GM12878 (cell line): Measurements from ENCODE around the gene LTB. TPM values are rescaled to one million over a fixed set of nuclear protein-coding genes. Genes with fewer than 3 reads are reported as not detected.

Experiments used
- ATAC-seq: fragments of 200-7000 bp; cut with Tn5 transposase; 3 replicates; pipeline ENCODE4 v1.9.1; 2020; ENCODE audit warnings: mild to moderate bottlenecking, moderate library complexity
- BruUV-seq: library from RNA; stranded (reverse); fragments of 400-500 nt; replicated peaks from 2 replicates; lab custom pipeline; 2021; lab: Mats Ljungman, UMichigan
- CTCF ChIA-PET: fragments of 300-600 bp; sonication (Branson Sonifier 250); formaldehyde crosslinking; extraction: SDS; loops from one replicate; lab custom pipeline; 2021; ENCODE audit warnings: inconsistent platforms; lab: Yijun Ruan, JAX
- POLR2A ChIA-PET: fragments of 350-600 bp; formaldehyde crosslinking; extraction: SDS; loops from one replicate; lab custom pipeline; 2021; ENCODE audit warnings: inconsistent platforms; lab: Charles Lee
- RAD21 ChIA-PET: fragments of 300-600 bp; sonication (Branson Sonifier 250); formaldehyde crosslinking; loops from one replicate; lab custom pipeline; 2023; ENCODE audit warnings: antibody characterized with exemption; ENCODE audit not compliant: unreplicated experiment; lab: Charles Lee
- SMC1A ChIA-PET: fragments of 300-600 bp; sonication (Branson Sonifier 250); formaldehyde crosslinking; loops from one replicate; lab custom pipeline; 2023; ENCODE audit not compliant: unreplicated experiment, uncharacterized antibody; lab: Charles Lee
- DNase-seq: peaks from one replicate; pipeline ENCODE4 v3.0.0-alpha.2; 2011; ENCODE audit warnings: low read depth, low spot score
- FAIRE-seq: peaks from 3 replicates; lab custom pipeline; 2011; peaks lifted over from hg19 to GRCh38; lab: Jason Lieb, UNC
- H2AFZ ChIP-seq: 2 replicates; pipeline ENCODE4 v1.6.0; 2011; ENCODE audit warnings: low read depth, low read length, control low read depth; ENCODE audit not compliant: control insufficient read depth
- H3K27ac ChIP-seq: 2 replicates; pipeline ENCODE4 v1.5.1; 2011; ENCODE audit warnings: control low read depth; ENCODE audit not compliant: control insufficient read depth, insufficient read depth
- H3K27me3 ChIP-seq, 2 experiments: replicated peaks in 1 of 2; 2 replicates each; pipeline versions ENCODE4 v1.6.0 to v1.6.1; 2011; ENCODE audit warnings: low read length in 1 of 2; ENCODE audit not compliant: control insufficient read depth in 2 of 2, insufficient read depth in 2 of 2
- H3K36me3 ChIP-seq, 2 experiments: 2 replicates each; pipeline ENCODE4 v1.5.1; 2011; ENCODE audit warnings: low read length in 1 of 2; ENCODE audit not compliant: control insufficient read depth in 2 of 2, insufficient read depth in 2 of 2
- H3K4me1 ChIP-seq: 2 replicates; pipeline ENCODE4 v1.6.1; 2011; ENCODE audit warnings: mild to moderate bottlenecking, low read length, moderate library complexity, mixed read lengths; ENCODE audit not compliant: control insufficient read depth, insufficient read depth
- H3K4me2 ChIP-seq: 2 replicates; pipeline ENCODE4 v1.6.0; 2011; ENCODE audit warnings: control low read depth; ENCODE audit not compliant: control insufficient read depth, insufficient read depth
- H3K4me3 ChIP-seq: fragments of 200-600 bp; sonication (generic); 2 replicates; pipeline ENCODE4 v1.5.1; 2016
- H3K79me2 ChIP-seq: 2 replicates; pipeline ENCODE4 v1.6.0; 2011; ENCODE audit warnings: low read length; ENCODE audit not compliant: control insufficient read depth, insufficient read depth
- H3K9ac ChIP-seq: 2 replicates; pipeline ENCODE4 v1.8.0; 2011; ENCODE audit warnings: low read length, control low read depth, mixed read lengths; ENCODE audit not compliant: control insufficient read depth, insufficient read depth
- H3K9me3 ChIP-seq: replicated peaks from 3 replicates; pipeline ENCODE4 v1.5.1; 2011; ENCODE audit warnings: mild to moderate bottlenecking, low read length; ENCODE audit not compliant: control insufficient read depth, insufficient read depth
- H4K20me1 ChIP-seq: 2 replicates; pipeline ENCODE4 v1.6.0; 2011; ENCODE audit not compliant: control insufficient read depth, insufficient read depth
- CHD2 ChIP-seq: IDR thresholded peaks from 2 replicates; pipeline ENCODE4 v1.6.1; 2011; ENCODE audit warnings: low read depth, low read length, improper control_type of control experiment, borderline replicate concordance
- CHD4 ChIP-seq: fragments of 200-600 bp; sonication (generic); IDR thresholded peaks from 2 replicates; pipeline ENCODE4 v1.6.1; 2016; ENCODE audit warnings: mild to moderate bottlenecking
- JUNB ChIP-seq: IDR thresholded peaks from 2 replicates; pipeline ENCODE4 v1.6.1; 2016; ENCODE audit warnings: antibody characterized with exemption, mild to moderate bottlenecking
- MEF2A ChIP-seq: IDR thresholded peaks from 2 replicates; pipeline ENCODE4 v1.6.1; 2011; ENCODE audit warnings: low read depth, mild to moderate bottlenecking, low read length, moderate library complexity; ENCODE audit not compliant: insufficient read depth
- NBN ChIP-seq: fragments of 450-650 bp; IDR thresholded peaks from 2 replicates; pipeline ENCODE4 v1.6.1; 2016
- POLR2A ChIP-seq: IDR thresholded peaks from 2 replicates; pipeline ENCODE4 v1.6.1; 2011; ENCODE audit warnings: low read depth, mild to moderate bottlenecking, low read length
- RAD21 ChIP-seq: IDR thresholded peaks from 2 replicates; pipeline ENCODE4 v1.6.1; 2011; ENCODE audit warnings: mild to moderate bottlenecking, low read depth, low read length, moderate library complexity; ENCODE audit not compliant: insufficient read depth
- RCOR1 ChIP-seq: conservative IDR thresholded peaks from 2 replicates; pipeline ENCODE4 v1.6.1; 2012; ENCODE audit warnings: low read depth, low read length, improper control_type of control experiment
- SMC3 ChIP-seq: IDR thresholded peaks from 2 replicates; pipeline ENCODE4 v1.6.1; 2011; ENCODE audit warnings: low read length, improper control_type of control experiment, borderline replicate concordance
- SRF ChIP-seq, 2 experiments: IDR thresholded peaks; 2 replicates each; pipeline ENCODE4 v1.6.1; 2011; ENCODE audit warnings: low read depth in 2 of 2, low read length in 2 of 2, mild to moderate bottlenecking in 1 of 2, moderate library complexity in 1 of 2
- YY1 ChIP-seq: IDR thresholded peaks from 2 replicates; pipeline ENCODE4 v1.6.1; 2011; ENCODE audit warnings: low read depth, mild to moderate bottlenecking, low read length
- ZBED1 ChIP-seq: IDR thresholded peaks from 2 replicates; pipeline ENCODE4 v1.6.1; 2016; ENCODE audit warnings: borderline replicate concordance
- ZZZ3 ChIP-seq: IDR thresholded peaks from 2 replicates; pipeline ENCODE4 v1.6.1; 2011; ENCODE audit warnings: low read depth; ENCODE audit not compliant: control insufficient read depth, insufficient read length
- WGBS: methylation state at CpG from one replicate; pipeline ENCODE4 v1.1.6; 2016; ENCODE audit warnings: low lambda C conversion rate; ENCODE audit not compliant: insufficient replicate concordance, insufficient coverage; ENCODE audit errors: missing lambda C conversion rate; 5-methylcytosine and 5-hydroxymethylcytosine counted together
- in situ Hi-C: fragments of 300-500 bp; cut with MboI; formaldehyde crosslinking; loops from 9 replicates; pipeline ENCODE4 v1.14.3; 2018; ENCODE audit warnings: mixed read lengths
- intact Hi-C: fragments of 100-400 bp; cut with micrococcal nuclease; formaldehyde crosslinking; loops from one replicate; pipeline ENCODE4 v1.14.2; 2022; ENCODE audit not compliant: unreplicated experiment
- polyA plus RNA-seq, 11 experiments: library from polyadenylated mRNA; depleted of rRNA in 4 of 11; unstranded in 6 of 11; stranded (reverse) in 5 of 11; fragments of >200 nt; fragmentation: Nextera tagmentation in 4 of 11; fragmentation: Illumina TruSeq in 1 of 11; extraction: Ambion mirVana in 4 of 11; extraction: Trizol in 1 of 11; gene quantifications; 1 replicate in 1 of 11; 2 replicates in 10 of 11; pipeline versions ENCODE4 v1.2.1 to v1.2.3, GENCODE V29; 2011 to 2016; ENCODE audit warnings: inconsistent platforms in 2 of 11, missing spikeins in 2 of 11, low read depth in 1 of 11
- total RNA-seq, 4 experiments: library from RNA; depleted of rRNA in 3 of 4; stranded (reverse); fragments of >200 nt in 3 of 4; fragmentation: Illumina TruSeq in 1 of 4; extraction: Trizol in 1 of 4; gene quantifications; 2 replicates each; pipeline versions ENCODE4 v1.2.1 to v1.2.3, GENCODE V29; 2013 to 2021
- TF ChIP-seq, protein P1 (sequence below): IDR thresholded peaks from 2 replicates; pipeline ENCODE4 v1.6.1; 2012; ENCODE audit warnings: mild to moderate bottlenecking, low read depth, low read length
- TF ChIP-seq, protein P2 (sequence below): fragments of 450-650 bp; IDR thresholded peaks from 2 replicates; pipeline ENCODE4 v1.6.1; 2018; ENCODE audit warnings: borderline replicate concordance, mild to moderate bottlenecking; ENCODE audit not compliant: partially characterized antibody

Gene LTB
- total and polyA plus RNA-seq, 10 of the 15 experiments (the other 5 are each of a cell fraction or from before 2014, with no cell fraction given): 0.71 to 74.3 (median 20.0) TPM

DNA sequence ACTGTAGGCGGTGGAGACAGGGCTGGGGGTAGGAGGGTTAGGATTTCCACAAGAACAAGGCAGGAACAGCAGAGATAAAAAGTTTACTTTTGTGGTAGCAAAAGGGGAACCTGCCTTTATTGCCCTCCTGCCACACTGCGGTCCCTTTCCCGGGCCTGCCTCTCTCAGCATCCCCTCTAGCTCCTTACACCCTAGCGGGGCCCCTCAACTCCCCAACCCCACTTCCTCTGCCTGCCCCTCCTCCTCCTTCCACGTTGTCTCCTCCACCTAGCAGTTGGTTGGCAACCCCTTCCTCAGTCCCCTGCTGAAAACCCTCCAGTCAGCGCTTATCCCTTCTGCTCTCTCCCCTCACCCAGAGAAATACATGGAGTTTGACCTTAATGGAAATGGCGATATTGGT lies 33.5 kb upstream of the LTB start:
- WGBS: 36% methylated on average over 5 of the region's 7 CpGs
- peak overlapping the region; percentile 69 for H3K4me3 ChIP-seq
- no peaks in the 10 kb centered on the region for H4K20me1 ChIP-seq
- H3K79me2 ChIP-seq: peaks cover 12% of the 10 kb centered on the region
- POLR2A ChIA-PET: interaction anchor here (0.6 to 3.4 kb wide), 14 partner anchors 17 to 342 kb away, joined by 3 to 19 read pairs (median 4); partner anchors contain the start of genes BAG6, C6orf47, DDX39B and NCR3
- CTCF ChIA-PET: interaction anchor here (1.5 to 10.5 kb wide), 4 partner anchors 17 to 122 kb away, joined by 3 to 95 read pairs (median 11); no protein-coding TSS in a partner anchor
- H3K9ac ChIP-seq: peak overlapping the region; percentile 78
- peaks cover 29% of the 10 kb centered on the region for H3K4me1 ChIP-seq
- no peaks in the 10 kb centered on the region for H3K9me3 ChIP-seq
- in situ Hi-C loops: no loop called here
- H3K27ac ChIP-seq: peak overlapping the region; percentile 93
- SMC1A ChIA-PET: interaction anchor here (0.7 to 9.6 kb wide), 11 partner anchors 18 to 319 kb away, joined by 3 to 78 read pairs (median 3); partner anchors contain the start of genes ATP6V1G2, NCR3 and NFKBIL1
- intact Hi-C loops: loop anchor here (5.0 kb wide), 1 partner anchor 118 kb away; the partner anchor contains the start of gene MICB
- no TSS peak for BruUV-seq
- ATAC-seq: no peak
- peak overlapping the region; percentile 96 for H3K4me2 ChIP-seq
- no peak for FAIRE-seq
- H3K27me3 ChIP-seq: no peaks in the 10 kb centered on the region
- no peaks in the 10 kb centered on the region for H3K36me3 ChIP-seq
- DNase-seq: no peak
- H2AFZ ChIP-seq: peak overlapping the region; percentile 81
- RAD21 ChIA-PET: interaction anchor here (1.2 to 3.8 kb wide), 6 partner anchors 17 to 122 kb away, joined by 3 to 27 read pairs (median 4); partner anchors contain the start of genes GPANK1 and LTB
- TF ChIP-seq ZZZ3 (no peak), SMC3 (no peak), MEF2A (no peak), JUNB (no peak), RCOR1 (no peak; the same call in 1 of the 2 replicates), CHD2 (0 out of 2 replicates have a peak, but pooled peaks have one; percentile 50), POLR2A (peak; percentile 58; the same call in 1 of the 2 replicates), YY1 (0 out of 2 replicates have a peak, but pooled peaks have one; percentile 29), ZBED1 (no peak), NBN (peak; percentile 50), RAD21 (no peak), SRF (IDR thresholded peaks at IDR 0.05; ENCODE audit: low read depth in 2 of 2, low read length in 2 of 2) (no peak), CHD4 (no peak)
- TF ChIP-seq, protein P1, sequence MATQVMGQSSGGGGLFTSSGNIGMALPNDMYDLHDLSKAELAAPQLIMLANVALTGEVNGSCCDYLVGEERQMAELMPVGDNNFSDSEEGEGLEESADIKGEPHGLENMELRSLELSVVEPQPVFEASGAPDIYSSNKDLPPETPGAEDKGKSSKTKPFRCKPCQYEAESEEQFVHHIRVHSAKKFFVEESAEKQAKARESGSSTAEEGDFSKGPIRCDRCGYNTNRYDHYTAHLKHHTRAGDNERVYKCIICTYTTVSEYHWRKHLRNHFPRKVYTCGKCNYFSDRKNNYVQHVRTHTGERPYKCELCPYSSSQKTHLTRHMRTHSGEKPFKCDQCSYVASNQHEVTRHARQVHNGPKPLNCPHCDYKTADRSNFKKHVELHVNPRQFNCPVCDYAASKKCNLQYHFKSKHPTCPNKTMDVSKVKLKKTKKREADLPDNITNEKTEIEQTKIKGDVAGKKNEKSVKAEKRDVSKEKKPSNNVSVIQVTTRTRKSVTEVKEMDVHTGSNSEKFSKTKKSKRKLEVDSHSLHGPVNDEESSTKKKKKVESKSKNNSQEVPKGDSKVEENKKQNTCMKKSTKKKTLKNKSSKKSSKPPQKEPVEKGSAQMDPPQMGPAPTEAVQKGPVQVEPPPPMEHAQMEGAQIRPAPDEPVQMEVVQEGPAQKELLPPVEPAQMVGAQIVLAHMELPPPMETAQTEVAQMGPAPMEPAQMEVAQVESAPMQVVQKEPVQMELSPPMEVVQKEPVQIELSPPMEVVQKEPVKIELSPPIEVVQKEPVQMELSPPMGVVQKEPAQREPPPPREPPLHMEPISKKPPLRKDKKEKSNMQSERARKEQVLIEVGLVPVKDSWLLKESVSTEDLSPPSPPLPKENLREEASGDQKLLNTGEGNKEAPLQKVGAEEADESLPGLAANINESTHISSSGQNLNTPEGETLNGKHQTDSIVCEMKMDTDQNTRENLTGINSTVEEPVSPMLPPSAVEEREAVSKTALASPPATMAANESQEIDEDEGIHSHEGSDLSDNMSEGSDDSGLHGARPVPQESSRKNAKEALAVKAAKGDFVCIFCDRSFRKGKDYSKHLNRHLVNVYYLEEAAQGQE: no peak
- TF ChIP-seq, protein P2, sequence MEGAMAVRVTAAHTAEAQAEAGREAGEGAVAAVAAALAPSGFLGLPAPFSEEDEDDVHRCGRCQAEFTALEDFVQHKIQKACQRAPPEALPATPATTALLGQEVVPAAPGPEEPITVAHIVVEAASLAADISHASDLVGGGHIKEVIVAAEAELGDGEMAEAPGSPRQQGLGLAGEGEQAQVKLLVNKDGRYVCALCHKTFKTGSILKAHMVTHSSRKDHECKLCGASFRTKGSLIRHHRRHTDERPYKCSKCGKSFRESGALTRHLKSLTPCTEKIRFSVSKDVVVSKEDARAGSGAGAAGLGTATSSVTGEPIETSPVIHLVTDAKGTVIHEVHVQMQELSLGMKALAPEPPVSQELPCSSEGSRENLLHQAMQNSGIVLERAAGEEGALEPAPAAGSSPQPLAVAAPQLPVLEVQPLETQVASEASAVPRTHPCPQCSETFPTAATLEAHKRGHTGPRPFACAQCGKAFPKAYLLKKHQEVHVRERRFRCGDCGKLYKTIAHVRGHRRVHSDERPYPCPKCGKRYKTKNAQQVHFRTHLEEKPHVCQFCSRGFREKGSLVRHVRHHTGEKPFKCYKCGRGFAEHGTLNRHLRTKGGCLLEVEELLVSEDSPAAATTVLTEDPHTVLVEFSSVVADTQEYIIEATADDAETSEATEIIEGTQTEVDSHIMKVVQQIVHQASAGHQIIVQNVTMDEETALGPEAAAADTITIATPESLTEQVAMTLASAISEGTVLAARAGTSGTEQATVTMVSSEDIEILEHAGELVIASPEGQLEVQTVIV: no peak
